Loucy (cell line): ENCODE results near the gene RXRA.

Experiments
- H2AFZ ChIP-seq: fragments of 200-600 bp; sonication (generic); 2 replicates; pipeline ENCODE4 v1.6.0; 2016; ENCODE audit warnings: antibody characterized with exemption, mild to moderate bottlenecking, low read length, moderate library complexity
- H3F3A ChIP-seq: fragments of 200-600 bp; 2 replicates; pipeline ENCODE4 v1.6.0; 2016; ENCODE audit warnings: antibody characterized with exemption, low read depth, mild to moderate bottlenecking
- H3K27me3 ChIP-seq: fragments of 200-600 bp; sonication (generic); 2 replicates; pipeline ENCODE4 v1.6.1; 2014; ENCODE audit warnings: low read length, mild to moderate bottlenecking; ENCODE audit not compliant: insufficient read depth, poor library complexity, severe bottlenecking
- H3K36me3 ChIP-seq: fragments of 200-600 bp; sonication (generic); 2 replicates; pipeline ENCODE4 v1.6.1; 2016; ENCODE audit warnings: low read length; ENCODE audit not compliant: insufficient read depth
- H3K4me1 ChIP-seq: fragments of 200-600 bp; sonication (generic); 2 replicates; pipeline ENCODE4 v1.5.1; 2014; ENCODE audit warnings: low read length, mild to moderate bottlenecking; ENCODE audit not compliant: insufficient read depth, poor library complexity, severe bottlenecking
- H3K4me2 ChIP-seq: fragments of 200-600 bp; sonication (generic); 2 replicates; pipeline ENCODE4 v1.6.0; 2014; ENCODE audit warnings: antibody characterized with exemption, low read length, low read depth, mild to moderate bottlenecking; ENCODE audit not compliant: poor library complexity, severe bottlenecking
- H3K4me3 ChIP-seq: fragments of 200-600 bp; sonication (generic); 2 replicates; pipeline ENCODE4 v1.5.1; 2014; ENCODE audit warnings: low read length, mild to moderate bottlenecking, mixed read lengths; ENCODE audit not compliant: poor library complexity, severe bottlenecking
- H3K79me2 ChIP-seq: fragments of 200-600 bp; sonication (generic); 2 replicates; pipeline ENCODE4 v1.6.1; 2014; ENCODE audit warnings: low read length; ENCODE audit not compliant: insufficient read depth
- H3K9ac ChIP-seq: fragments of 200-600 bp; sonication (generic); 2 replicates; pipeline ENCODE4 v1.6.0; 2014; ENCODE audit warnings: mild to moderate bottlenecking, low read depth, low read length, moderate library complexity; ENCODE audit not compliant: poor library complexity, severe bottlenecking
- H3K9me2 ChIP-seq: fragments of 200-600 bp; sonication (generic); replicated peaks from 2 replicates; pipeline ENCODE4 v1.6.1; 2016; ENCODE audit warnings: low read depth, low read length, mixed read lengths
- H3K9me3 ChIP-seq: fragments of 200-600 bp; sonication (generic); 2 replicates; pipeline ENCODE4 v1.6.1; 2014; ENCODE audit warnings: mild to moderate bottlenecking, antibody characterized with exemption, low read length, low read depth; ENCODE audit not compliant: insufficient read depth
- H4K20me1 ChIP-seq: fragments of 200-600 bp; sonication (generic); 2 replicates; pipeline ENCODE4 v1.6.0; 2014; ENCODE audit warnings: antibody characterized with exemption, low read length, mild to moderate bottlenecking; ENCODE audit not compliant: insufficient read depth, poor library complexity, severe bottlenecking
- EZH2phosphoT487 ChIP-seq: fragments of 200-600 bp; IDR thresholded peaks from 2 replicates; pipeline ENCODE4 v1.6.1; 2018; ENCODE audit warnings: antibody characterized with exemption, mild to moderate bottlenecking, moderate library complexity, borderline replicate concordance
- TF ChIP-seq, protein P1 (sequence below): fragments of 200-600 bp; sonication (generic); conservative IDR thresholded peaks from 2 replicates; pipeline ENCODE4 v1.5.1; 2014; ENCODE audit warnings: mild to moderate bottlenecking, antibody characterized with exemption, low read length

The RXRA gene

DNA sequence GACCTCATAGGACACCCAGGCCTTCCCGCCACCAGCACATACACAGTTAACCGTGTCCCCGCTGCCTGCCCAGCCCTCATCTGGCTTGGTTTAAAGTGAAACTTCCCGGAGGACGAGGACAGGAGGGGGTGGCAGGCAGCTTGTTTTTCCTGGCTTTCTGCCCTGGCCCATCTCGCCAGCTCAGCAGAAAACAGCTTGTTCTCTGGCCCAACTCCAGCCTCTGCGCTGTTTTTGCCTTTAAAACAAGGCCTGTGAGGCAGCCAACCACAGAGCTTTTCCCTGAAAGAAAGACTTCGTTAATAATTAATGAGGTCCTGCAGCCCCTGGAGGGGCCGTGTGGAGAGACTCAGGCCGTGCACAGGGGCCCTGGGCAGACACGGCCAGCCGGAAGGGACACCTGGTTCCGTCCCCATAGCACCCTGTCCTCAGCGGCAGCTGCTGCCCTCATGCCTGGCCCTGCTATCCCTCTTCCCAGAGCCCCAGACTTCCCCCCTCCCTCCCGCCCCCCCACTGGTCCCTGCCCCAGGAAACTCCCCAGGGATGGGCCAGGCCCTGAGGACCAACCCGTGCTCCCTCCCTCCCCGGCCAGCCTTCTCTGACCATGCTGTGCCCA lies 108.7 kb downstream of the RXRA start:
- H3K27me3 ChIP-seq = no peaks in the 10 kb centered on the region
- no peak overlapping the region for H3K9ac ChIP-seq
- no peaks in the 10 kb centered on the region for H3K4me1 ChIP-seq

DNA sequence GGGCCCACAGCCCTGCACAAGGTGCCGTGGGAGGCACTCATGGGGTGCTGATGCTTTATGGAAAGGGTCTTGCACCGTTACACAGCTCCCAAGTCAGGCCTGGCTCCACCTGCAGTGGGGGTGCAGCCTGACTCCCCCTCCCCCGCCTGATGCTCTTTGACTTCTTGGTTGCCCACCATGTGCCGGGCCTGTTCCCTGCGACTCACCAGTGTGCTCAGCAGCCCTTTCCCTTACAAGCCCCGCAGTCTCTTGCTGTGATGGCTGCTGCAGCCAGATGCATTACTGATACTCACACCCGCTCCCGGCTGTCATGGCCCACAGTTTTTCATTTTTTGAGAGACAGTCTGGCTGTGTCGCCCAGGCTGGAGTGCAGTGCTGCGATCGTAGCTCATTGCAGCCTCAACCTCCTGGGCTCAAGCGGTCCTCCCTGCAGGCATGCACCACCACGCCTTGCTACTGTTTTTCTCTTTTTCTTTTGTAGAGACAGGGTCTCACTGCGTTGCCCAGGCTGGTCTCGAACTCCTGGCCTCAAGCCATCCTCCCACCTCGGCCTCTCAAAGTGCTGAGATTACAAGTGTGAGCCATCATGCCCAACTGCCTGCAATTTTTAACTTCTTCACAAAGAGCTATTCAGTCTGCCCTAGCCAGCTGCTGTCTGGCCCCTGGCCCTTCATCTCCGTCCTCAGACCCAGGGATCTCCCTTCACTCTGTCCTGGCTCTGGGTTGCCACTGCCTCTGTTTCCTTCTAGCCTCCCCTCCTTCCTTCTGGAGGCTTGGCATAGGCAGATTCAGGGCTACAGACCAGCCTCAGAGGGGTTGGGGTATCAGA lies 109.5 kb downstream of the RXRA start:
- H3F3A ChIP-seq = no peaks in the 10 kb centered on the region
- no peaks in the 10 kb centered on the region for H3K4me1 ChIP-seq
- H3K27me3 ChIP-seq = no peaks in the 10 kb centered on the region
- no peak overlapping the region for H2AFZ ChIP-seq
- TF ChIP-seq EZH2phosphoT487 = no peak
- TF ChIP-seq, protein P1, sequence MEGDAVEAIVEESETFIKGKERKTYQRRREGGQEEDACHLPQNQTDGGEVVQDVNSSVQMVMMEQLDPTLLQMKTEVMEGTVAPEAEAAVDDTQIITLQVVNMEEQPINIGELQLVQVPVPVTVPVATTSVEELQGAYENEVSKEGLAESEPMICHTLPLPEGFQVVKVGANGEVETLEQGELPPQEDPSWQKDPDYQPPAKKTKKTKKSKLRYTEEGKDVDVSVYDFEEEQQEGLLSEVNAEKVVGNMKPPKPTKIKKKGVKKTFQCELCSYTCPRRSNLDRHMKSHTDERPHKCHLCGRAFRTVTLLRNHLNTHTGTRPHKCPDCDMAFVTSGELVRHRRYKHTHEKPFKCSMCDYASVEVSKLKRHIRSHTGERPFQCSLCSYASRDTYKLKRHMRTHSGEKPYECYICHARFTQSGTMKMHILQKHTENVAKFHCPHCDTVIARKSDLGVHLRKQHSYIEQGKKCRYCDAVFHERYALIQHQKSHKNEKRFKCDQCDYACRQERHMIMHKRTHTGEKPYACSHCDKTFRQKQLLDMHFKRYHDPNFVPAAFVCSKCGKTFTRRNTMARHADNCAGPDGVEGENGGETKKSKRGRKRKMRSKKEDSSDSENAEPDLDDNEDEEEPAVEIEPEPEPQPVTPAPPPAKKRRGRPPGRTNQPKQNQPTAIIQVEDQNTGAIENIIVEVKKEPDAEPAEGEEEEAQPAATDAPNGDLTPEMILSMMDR = no peak
- no peak overlapping the region for H3K4me3 ChIP-seq
- H3K9me2 ChIP-seq = no peaks in the 10 kb centered on the region
- no peak overlapping the region for H3K4me2 ChIP-seq
- no peak overlapping the region for H3K9ac ChIP-seq
- peaks cover 57% of the 10 kb centered on the region; the same call in 1 of the 2 replicates for H3K36me3 ChIP-seq
- H3K9me3 ChIP-seq = no peaks in the 10 kb centered on the region
- no peaks in the 10 kb centered on the region for H4K20me1 ChIP-seq
- no peaks in the 10 kb centered on the region for H3K79me2 ChIP-seq

More for the DNA sequence above, 108.7 kb downstream of the RXRA start:
- no peaks in the 10 kb centered on the region for H3K9me2 ChIP-seq
- no peaks in the 10 kb centered on the region for H3K79me2 ChIP-seq
- H3K36me3 ChIP-seq = peaks cover 64% of the 10 kb centered on the region; the same call in 1 of the 2 replicates
- no peak overlapping the region for H2AFZ ChIP-seq
- no peak overlapping the region for H3K4me2 ChIP-seq
- no peaks in the 10 kb centered on the region for H3F3A ChIP-seq
- H3K4me3 ChIP-seq = no peak overlapping the region
- no peaks in the 10 kb centered on the region for H4K20me1 ChIP-seq
- TF ChIP-seq EZH2phosphoT487 = no peak
- TF ChIP-seq, protein P1 = no peak
- H3K9me3 ChIP-seq = no peaks in the 10 kb centered on the region

DNA sequence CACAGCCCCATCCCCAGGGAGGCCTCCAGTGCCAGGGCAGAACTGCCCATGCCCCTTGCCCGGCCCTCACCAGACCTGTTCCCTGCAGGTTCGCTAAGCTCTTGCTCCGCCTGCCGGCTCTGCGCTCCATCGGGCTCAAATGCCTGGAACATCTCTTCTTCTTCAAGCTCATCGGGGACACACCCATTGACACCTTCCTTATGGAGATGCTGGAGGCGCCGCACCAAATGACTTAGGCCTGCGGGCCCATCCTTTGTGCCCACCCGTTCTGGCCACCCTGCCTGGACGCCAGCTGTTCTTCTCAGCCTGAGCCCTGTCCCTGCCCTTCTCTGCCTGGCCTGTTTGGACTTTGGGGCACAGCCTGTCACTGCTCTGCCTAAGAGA lies 110.1 kb downstream of the RXRA start:
- no peak overlapping the region for H3K4me3 ChIP-seq
- H3K9ac ChIP-seq = no peak overlapping the region
- H3K9me2 ChIP-seq = no peaks in the 10 kb centered on the region
- TF ChIP-seq, protein P1 = no peak
- TF ChIP-seq EZH2phosphoT487 = no peak
- no peak overlapping the region for H2AFZ ChIP-seq
- no peaks in the 10 kb centered on the region for H3F3A ChIP-seq
- H3K4me1 ChIP-seq = no peaks in the 10 kb centered on the region
- peaks cover 51% of the 10 kb centered on the region; the same call in 1 of the 2 replicates for H3K36me3 ChIP-seq
- no peaks in the 10 kb centered on the region for H4K20me1 ChIP-seq
- no peaks in the 10 kb centered on the region for H3K27me3 ChIP-seq
- H3K4me2 ChIP-seq = no peak overlapping the region
- no peaks in the 10 kb centered on the region for H3K79me2 ChIP-seq
- no peaks in the 10 kb centered on the region for H3K9me3 ChIP-seq
